Measurements from ENCODE around the gene ZNF383.
"Not testable (repeated sequence)": the region's sequence is repeated elsewhere in the genome, so short reads cannot be mapped to it uniquely, and the experiment has no call there.

The ZNF383 gene

GRCh38 chr19:37294246-37294645 lies 76.2 kb downstream of the ZNF383 start:
- not testable (repeated sequence) for DNase-seq

Measured in GDM1 (cell line).